Adrenal gland (tissue), 5 donors: ENCODE data around the gene WHRN.

ENCODE experiments used
- CTCF ChIP-seq, 6 experiments: fragments of 450-650 bp in 4 of 6; fragments of 200-600 bp in 2 of 6; sonication (generic) in 1 of 6; IDR thresholded peaks; 1 replicate in 5 of 6; 2 replicates in 1 of 6; pipeline versions ENCODE4 v1.5.1 to v1.8.0; 2016 to 2021; ENCODE audit warnings: antibody characterized with exemption in 6 of 6, mild to moderate bottlenecking in 2 of 6, moderate library complexity in 1 of 6
- POLR2A ChIP-seq, 2 donors: fragments of 450-650 bp; IDR thresholded peaks; one replicate each; pipeline ENCODE4 v1.6.1; 2017; ENCODE audit warnings: antibody characterized with exemption in 2 of 2, mild to moderate bottlenecking in 2 of 2, moderate library complexity in 1 of 2
- donor health status: DM: no; HTN: no; CAD: no.

- TF ChIP-seq CTCF (IDR thresholded peaks at IDR 0.05) (no peak), POLR2A (IDR thresholded peaks at IDR 0.05) (no peak)
These were observed 84.1 kb downstream of the WHRN start for GRCh38 chr9:114421147-114421546.
